SU-DHL-6 (cell line): ENCODE data around the gene THBD.

Experiments
- CTCF ChIP-seq: fragments of 200-600 bp; sonication (generic); IDR thresholded peaks from one replicate; pipeline ENCODE4 v1.5.1; 2017; ENCODE audit warnings: antibody characterized with exemption, mild to moderate bottlenecking, low read length, moderate library complexity; ENCODE audit not compliant: insufficient read depth, poor library complexity, severe bottlenecking
- EZH2phosphoT487 ChIP-seq: fragments of 200-600 bp; sonication (generic), shearing (Covaris generic); conservative IDR thresholded peaks from 2 replicates; pipeline ENCODE4 v1.6.1; 2018; ENCODE audit warnings: mild to moderate bottlenecking, antibody characterized with exemption, low read length, moderate library complexity, mixed read lengths

- TF ChIP-seq EZH2phosphoT487: no peak
- TF ChIP-seq CTCF: no peak
Measured at GRCh38 chr20:23022849-23023248, 26.6 kb downstream of the THBD start.
